GM10248 (cell line): Measurements from ENCODE around the gene KXD1.

ENCODE experiments used
- CTCF ChIA-PET: fragments of 300-600 bp; sonication (Branson Sonifier 250); formaldehyde crosslinking; extraction: SDS; loops from one replicate; lab custom pipeline; 2021; ENCODE audit warnings: antibody characterized with exemption; lab: Yijun Ruan, JAX
- POLR2A ChIA-PET: fragments of 350-650 bp; sonication (Branson Sonifier 250); formaldehyde crosslinking; extraction: SDS; loops from one replicate; lab custom pipeline; 2020; ENCODE audit warnings: antibody characterized with exemption; lab: Yijun Ruan, JAX
- DNase-seq: peaks from one replicate; pipeline ENCODE4 v3.0.0; 2012; ENCODE audit errors: extremely low spot score
- CTCF ChIP-seq: IDR thresholded peaks from 2 replicates; pipeline ENCODE4 v1.5.1; 2012; ENCODE audit warnings: mild to moderate bottlenecking, low read depth; ENCODE audit errors: extremely low read depth, missing control alignments, control extremely low read depth

Gene KXD1, protein sequence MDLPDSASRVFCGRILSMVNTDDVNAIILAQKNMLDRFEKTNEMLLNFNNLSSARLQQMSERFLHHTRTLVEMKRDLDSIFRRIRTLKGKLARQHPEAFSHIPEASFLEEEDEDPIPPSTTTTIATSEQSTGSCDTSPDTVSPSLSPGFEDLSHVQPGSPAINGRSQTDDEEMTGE

DNA sequence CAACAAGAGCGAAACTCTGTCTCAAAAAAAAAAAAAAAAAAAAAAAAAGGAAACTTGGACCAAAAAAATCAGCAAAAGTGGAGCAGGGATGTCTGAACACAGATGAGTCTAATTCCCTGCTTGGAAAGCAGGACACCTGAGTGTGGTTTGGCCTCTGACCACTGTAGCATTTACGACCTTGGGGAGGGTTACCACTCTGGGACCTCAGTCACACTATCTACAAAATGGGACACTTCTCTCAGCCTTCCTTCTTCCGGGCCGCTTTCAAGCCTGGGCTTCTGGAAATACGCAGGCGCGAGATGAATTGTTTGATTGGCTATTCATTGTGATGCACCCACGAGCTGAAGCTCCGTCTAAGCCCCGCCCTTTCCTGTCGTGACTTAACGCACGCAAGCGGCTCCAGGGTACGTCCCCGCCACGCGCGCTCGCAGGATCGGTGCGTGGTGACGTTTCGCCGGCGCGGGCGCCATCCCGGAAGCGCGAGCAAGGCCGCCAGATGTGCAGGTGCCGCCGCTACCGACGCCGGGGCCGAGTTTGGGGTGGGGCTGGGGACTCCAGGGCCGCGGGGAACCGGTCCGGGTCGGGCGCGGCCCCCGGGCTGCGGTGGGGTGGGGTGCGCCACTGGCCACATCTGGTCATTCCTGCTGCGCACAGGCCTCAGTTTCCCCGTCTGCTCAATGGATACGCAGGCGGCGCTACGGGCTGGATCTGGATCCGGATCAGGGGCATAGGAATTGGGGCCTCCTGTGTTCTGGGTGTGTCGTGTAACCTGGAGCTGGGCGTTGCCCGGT, at the start of gene KXD1:
KXD1 (plus strand) TSS at position 460 of the 791 bp plus-strand sequence. CDS start 4,187 bp downstream, outside the sequence.
- CTCF ChIA-PET, result interaction anchor here (0.9 to 3.4 kb wide), 9 partner anchors 10 to 107 kb away, joined by 3 to 19 read pairs (median 7); partner anchors contain the start of genes FKBP8, REX1BD and UBA52
- POLR2A ChIA-PET, result interaction anchor here (0.5 to 1.9 kb wide), 5 partner anchors 9 to 354 kb away, joined by 3 to 14 read pairs (median 4); partner anchors contain the start of gene FKBP8
- DNase-seq, result peak; percentile 98
- TF ChIP-seq CTCF, result no peak

DNA sequence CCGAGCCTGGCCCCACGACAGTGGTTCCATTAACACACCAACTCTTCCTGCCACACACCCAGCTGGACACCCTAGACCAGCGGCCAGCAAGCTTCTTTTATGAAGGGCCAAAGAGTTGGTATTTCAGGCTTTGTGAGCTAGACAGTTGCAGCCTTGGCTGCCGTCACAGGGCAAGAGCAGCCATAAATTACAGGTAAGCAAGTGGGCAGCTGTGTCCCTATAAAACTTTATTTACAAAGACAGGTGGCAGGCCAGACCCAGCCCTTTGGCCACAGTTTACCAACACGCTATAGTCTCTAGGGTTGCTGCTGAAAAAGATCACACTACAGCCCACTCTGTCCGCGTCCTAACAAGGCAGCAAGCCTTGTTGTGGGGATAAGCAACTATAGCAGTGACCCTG, 49.1 kb upstream of the KXD1 start:
- no peak for DNase-seq
- POLR2A ChIA-PET, result no interaction called here
- CTCF ChIA-PET, result interaction anchor here (1.2 to 1.9 kb wide), 3 partner anchors 11 to 339 kb away, joined by 4 to 6 read pairs (median 6); no protein-coding TSS in a partner anchor
- TF ChIP-seq CTCF, result no peak

- POLR2A ChIA-PET, result interaction anchor here (0.7 to 1.0 kb wide), 2 partner anchors 10 kb away, joined by 3 to 5 read pairs; no protein-coding TSS in a partner anchor
- CTCF ChIA-PET, result interaction anchor here (1.2 to 2.3 kb wide), 4 partner anchors 9 to 338 kb away, joined by 3 to 11 read pairs (median 4); partner anchors contain the start of gene UBA52
- no peak for TF ChIP-seq CTCF
- DNase-seq, result no peak
These were observed 47.5 kb upstream of the KXD1 start for GRCh38 chr19:18510216-18510615.

GRCh38 chr19:18513868-18514267, 43.8 kb upstream of the KXD1 start:
- DNase-seq, result no peak
- no peak for TF ChIP-seq CTCF
- POLR2A ChIA-PET, result interaction anchor here (0.6 kb wide), 2 partner anchors 11 to 36 kb away, joined by 3 to 5 read pairs; no protein-coding TSS in a partner anchor
- CTCF ChIA-PET, result interaction anchor here (2.0 kb wide), 1 partner anchor 8 kb away, joined by 9 read pairs; the partner anchor contains the start of gene ELL

DNA sequence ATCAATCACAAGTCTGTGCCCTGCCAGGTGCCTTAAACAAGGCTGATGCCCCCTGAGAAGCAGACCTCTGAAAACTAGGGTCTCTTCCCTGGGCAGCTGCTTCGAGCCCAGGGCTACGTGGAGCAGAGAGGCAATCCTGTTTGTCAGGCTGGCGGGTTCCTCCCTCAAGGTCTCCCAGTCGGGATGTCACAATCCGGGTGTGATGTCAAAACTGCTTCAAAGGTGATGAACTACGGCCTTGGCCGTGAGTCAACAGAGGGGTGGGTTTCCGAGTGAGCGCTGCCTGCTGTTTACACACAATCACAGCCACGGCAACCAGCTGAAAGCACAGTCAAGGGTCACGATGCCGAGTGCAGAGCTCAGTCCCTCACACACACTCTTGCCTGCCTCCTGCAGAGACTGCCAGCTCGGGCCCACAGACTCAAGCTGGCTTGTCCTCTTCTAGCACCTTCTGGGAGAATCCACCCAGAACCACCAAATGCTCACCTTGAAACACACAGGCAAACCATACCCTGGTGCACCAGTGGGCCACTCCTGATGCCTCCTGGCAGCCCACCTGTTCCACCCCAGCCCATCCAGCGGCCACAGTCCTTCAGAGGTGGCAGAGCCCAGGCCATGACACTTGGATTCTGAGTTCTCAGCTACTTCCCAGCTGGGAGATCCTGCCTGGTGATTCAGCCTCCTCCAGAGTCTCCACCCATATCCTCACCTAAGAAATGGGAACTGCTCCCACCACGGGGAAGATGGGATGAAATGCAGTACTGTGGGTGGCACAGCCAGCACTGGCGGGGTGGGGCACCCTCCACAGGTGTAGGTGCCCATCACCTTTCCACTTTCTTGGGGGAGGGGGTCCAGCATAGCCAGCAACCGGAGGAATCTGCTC, 42.6 kb upstream of the KXD1 start:
- CTCF ChIA-PET, result no interaction called here
- POLR2A ChIA-PET, result no interaction called here
- no peak for DNase-seq
- no peak for TF ChIP-seq CTCF

DNA sequence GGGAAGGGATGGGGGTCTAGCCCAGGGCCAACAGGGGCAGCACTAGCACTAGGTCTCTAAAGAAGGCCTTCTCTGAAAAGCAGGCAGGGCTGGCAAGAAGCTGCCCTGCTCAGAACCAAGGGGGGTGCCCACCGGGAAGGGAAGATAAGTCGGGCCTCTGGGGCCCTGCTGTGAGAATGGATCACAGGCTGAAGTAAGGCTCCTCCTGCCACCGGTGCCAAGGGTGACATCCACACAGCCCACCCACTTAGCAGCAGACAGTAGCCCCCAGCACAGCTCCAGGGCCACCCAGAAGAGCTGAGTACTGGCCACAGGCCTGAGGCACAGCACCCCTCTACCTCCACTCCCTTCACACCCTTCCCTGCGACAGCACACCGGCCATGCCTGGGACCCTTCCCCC, 41.7 kb upstream of the KXD1 start:
- CTCF ChIA-PET, result interaction anchor here (1.8 kb wide), 1 partner anchor 9 kb away, joined by 7 read pairs; no protein-coding TSS in a partner anchor

More for the DNA sequence above, 41.7 kb upstream of the KXD1 start:
- POLR2A ChIA-PET, result no interaction called here
- no peak for DNase-seq
- TF ChIP-seq CTCF, result no peak
